Hepatocyte (in vitro differentiated cells): Measurements from ENCODE around the gene UCP3. TPM values are rescaled to one million over a fixed set of nuclear protein-coding genes. Genes with fewer than 3 reads are reported as not detected.

Experiments used
- DNase-seq: peaks from one replicate; pipeline ENCODE4 v3.0.0-alpha.2; 2016; ENCODE audit warnings: low spot score
- H2AFZ ChIP-seq: fragments of 200-600 bp; sonication (generic); 2 replicates; pipeline ENCODE4 v1.6.0; 2016; ENCODE audit warnings: antibody characterized with exemption, mild to moderate bottlenecking
- H3K27ac ChIP-seq: fragments of 200-600 bp; sonication (generic); 2 replicates; pipeline ENCODE4 v1.5.1; 2016; ENCODE audit warnings: mild to moderate bottlenecking
- H3K27me3 ChIP-seq: fragments of 200-600 bp; sonication (generic); 2 replicates; pipeline ENCODE4 v1.6.1; 2016
- H3K36me3 ChIP-seq: fragments of 200-600 bp; sonication (generic); replicated peaks from 2 replicates; pipeline ENCODE4 v1.5.1; 2016; ENCODE audit warnings: low read depth; ENCODE audit not compliant: insufficient read depth
- H3K4me1 ChIP-seq: fragments of 200-600 bp; sonication (generic); 2 replicates; pipeline ENCODE4 v1.5.1; 2016; ENCODE audit warnings: mild to moderate bottlenecking, moderate library complexity; ENCODE audit not compliant: insufficient read depth
- H3K4me2 ChIP-seq: fragments of 200-600 bp; sonication (generic); 2 replicates; pipeline ENCODE4 v1.6.0; 2016
- H3K4me3 ChIP-seq: fragments of 200-600 bp; sonication (generic); 2 replicates; pipeline ENCODE4 v1.5.1; 2016; ENCODE audit warnings: mild to moderate bottlenecking
- H3K79me2 ChIP-seq: fragments of 200-600 bp; sonication (generic); 2 replicates; pipeline ENCODE4 v1.6.0; 2017; ENCODE audit warnings: mild to moderate bottlenecking
- H3K9me2 ChIP-seq: fragments of 200-600 bp; sonication (generic); replicated peaks from 2 replicates; pipeline ENCODE4 v1.6.0; 2017; ENCODE audit warnings: mild to moderate bottlenecking; ENCODE audit not compliant: insufficient read depth
- H3K9me3 ChIP-seq: fragments of 200-600 bp; sonication (generic); 2 replicates; pipeline ENCODE4 v1.5.1; 2016; ENCODE audit warnings: low read depth, mild to moderate bottlenecking
- H4K20me1 ChIP-seq: fragments of 200-600 bp; sonication (generic); 2 replicates; pipeline ENCODE4 v1.6.0; 2016; ENCODE audit warnings: mild to moderate bottlenecking; ENCODE audit not compliant: insufficient read depth, poor library complexity, severe bottlenecking
- EZH2 ChIP-seq: fragments of 200-600 bp; sonication (generic); IDR thresholded peaks from 2 replicates; pipeline ENCODE4 v1.6.1; 2016; ENCODE audit warnings: antibody characterized with exemption, mild to moderate bottlenecking, borderline replicate concordance
- EZH2phosphoT487 ChIP-seq: fragments of 200-600 bp; sonication (generic); IDR thresholded peaks from one replicate; pipeline ENCODE4 v1.6.1; 2018; ENCODE audit warnings: antibody characterized with exemption, mild to moderate bottlenecking, low read depth, moderate library complexity; ENCODE audit not compliant: unreplicated experiment, severe bottlenecking
- WGBS: methylation state at CpG from one replicate; pipeline ENCODE4 v1.1.6; 2016; ENCODE audit warnings: low lambda C conversion rate; ENCODE audit errors: missing lambda C conversion rate; 5-methylcytosine and 5-hydroxymethylcytosine counted together
- polyA plus RNA-seq: library from polyadenylated mRNA; unstranded; fragments of >200 nt; fragmentation: Nextera tagmentation; extraction: Ambion mirVana; gene quantifications from 2 replicates; pipeline ENCODE4 v1.2.1, GENCODE V29; 2016
- total RNA-seq: library from RNA; depleted of rRNA; stranded (reverse); fragments of >200 nt; gene quantifications from 2 replicates; pipeline ENCODE4 v1.2.3, GENCODE V29; 2014
- TF ChIP-seq, protein P1 (sequence below): fragments of 200-600 bp; sonication (generic); IDR thresholded peaks from 2 replicates; pipeline ENCODE4 v1.5.1; 2016; ENCODE audit warnings: antibody characterized with exemption, mild to moderate bottlenecking; ENCODE audit not compliant: poor library complexity

Gene UCP3
- total and polyA plus RNA-seq, 2 experiments from 2014 or later: 0.80 TPM; not detected in 1

DNA sequence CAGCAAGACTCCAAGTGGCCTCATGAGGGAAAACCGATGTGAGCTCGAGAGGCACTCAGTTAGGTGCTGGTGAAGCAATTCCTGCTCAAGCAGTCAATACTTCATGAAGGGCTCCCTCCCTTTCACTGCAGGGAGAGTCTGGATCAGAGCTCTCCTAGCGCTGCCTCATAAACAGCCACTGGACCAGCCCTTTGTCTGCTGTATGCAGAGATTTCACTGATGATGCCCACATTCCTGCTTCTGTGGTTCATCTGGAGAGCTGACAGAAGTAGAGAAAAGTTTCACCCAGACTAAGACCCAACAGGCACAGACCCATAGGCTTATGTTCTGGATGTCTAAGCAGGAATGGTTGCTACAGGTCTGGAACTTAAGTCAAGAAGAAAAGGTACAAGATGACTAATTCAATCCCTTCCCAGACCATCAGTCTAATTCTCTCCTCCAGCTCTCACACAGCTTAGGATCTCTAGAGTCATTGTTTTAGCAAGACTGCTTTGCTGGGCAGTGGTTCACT, 30.3 kb downstream of the UCP3 start:
- H3K9me2 ChIP-seq: no peaks in the 10 kb centered on the region
- H4K20me1 ChIP-seq: no peaks in the 10 kb centered on the region
- DNase-seq: no peak
- no peak overlapping the region for H3K4me3 ChIP-seq
- H3K27ac ChIP-seq: no peak overlapping the region
- no peaks in the 10 kb centered on the region for H3K27me3 ChIP-seq
- H3K9me3 ChIP-seq: no peaks in the 10 kb centered on the region
- peaks cover 4% of the 10 kb centered on the region for H3K4me1 ChIP-seq
- H3K4me2 ChIP-seq: no peak overlapping the region
- no peaks in the 10 kb centered on the region for H3K79me2 ChIP-seq
- TF ChIP-seq EZH2phosphoT487 (no peak), EZH2 (no peak)
- TF ChIP-seq, protein P1, sequence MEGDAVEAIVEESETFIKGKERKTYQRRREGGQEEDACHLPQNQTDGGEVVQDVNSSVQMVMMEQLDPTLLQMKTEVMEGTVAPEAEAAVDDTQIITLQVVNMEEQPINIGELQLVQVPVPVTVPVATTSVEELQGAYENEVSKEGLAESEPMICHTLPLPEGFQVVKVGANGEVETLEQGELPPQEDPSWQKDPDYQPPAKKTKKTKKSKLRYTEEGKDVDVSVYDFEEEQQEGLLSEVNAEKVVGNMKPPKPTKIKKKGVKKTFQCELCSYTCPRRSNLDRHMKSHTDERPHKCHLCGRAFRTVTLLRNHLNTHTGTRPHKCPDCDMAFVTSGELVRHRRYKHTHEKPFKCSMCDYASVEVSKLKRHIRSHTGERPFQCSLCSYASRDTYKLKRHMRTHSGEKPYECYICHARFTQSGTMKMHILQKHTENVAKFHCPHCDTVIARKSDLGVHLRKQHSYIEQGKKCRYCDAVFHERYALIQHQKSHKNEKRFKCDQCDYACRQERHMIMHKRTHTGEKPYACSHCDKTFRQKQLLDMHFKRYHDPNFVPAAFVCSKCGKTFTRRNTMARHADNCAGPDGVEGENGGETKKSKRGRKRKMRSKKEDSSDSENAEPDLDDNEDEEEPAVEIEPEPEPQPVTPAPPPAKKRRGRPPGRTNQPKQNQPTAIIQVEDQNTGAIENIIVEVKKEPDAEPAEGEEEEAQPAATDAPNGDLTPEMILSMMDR: no peak
- no peaks in the 10 kb centered on the region for H3K36me3 ChIP-seq
- WGBS: 93% methylated on average over 3 of the region's 3 CpGs
- no peak overlapping the region for H2AFZ ChIP-seq

DNA sequence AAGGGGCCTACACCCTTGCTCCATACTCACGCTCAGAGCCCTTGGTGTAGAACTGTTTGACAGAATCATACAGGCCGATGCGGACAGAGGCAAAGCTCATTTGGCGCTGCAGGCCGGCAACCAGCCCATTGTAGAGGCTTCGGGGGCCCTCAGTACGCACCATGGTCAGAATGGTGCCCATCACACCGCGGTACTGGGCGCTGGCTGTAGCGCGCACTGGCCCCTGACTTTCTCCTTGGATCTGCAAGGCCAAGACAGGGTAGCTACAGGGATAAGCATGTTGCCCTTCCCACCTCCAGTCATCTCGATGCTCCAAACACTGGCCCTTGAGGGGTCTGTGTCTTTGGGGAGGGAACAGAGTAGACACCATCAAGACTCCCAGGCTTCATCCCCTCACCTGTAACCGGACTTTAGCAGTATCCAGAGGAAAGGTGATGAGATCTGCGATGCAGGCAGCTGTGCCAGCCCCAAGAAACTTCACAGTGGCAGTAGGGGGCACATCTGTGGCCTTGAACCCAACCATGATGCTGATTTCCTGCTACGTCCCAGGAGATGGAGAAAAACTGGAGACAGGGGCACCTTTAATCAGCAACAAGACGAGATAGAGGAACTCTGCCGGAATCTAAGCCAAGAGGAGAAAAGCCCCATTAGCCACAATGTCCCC, 30.9 kb downstream of the UCP3 start:
- Histone ChIP-seq H3K4me3 (no peak overlapping the region), H3K79me2 (no peaks in the 10 kb centered on the region)

DNA sequence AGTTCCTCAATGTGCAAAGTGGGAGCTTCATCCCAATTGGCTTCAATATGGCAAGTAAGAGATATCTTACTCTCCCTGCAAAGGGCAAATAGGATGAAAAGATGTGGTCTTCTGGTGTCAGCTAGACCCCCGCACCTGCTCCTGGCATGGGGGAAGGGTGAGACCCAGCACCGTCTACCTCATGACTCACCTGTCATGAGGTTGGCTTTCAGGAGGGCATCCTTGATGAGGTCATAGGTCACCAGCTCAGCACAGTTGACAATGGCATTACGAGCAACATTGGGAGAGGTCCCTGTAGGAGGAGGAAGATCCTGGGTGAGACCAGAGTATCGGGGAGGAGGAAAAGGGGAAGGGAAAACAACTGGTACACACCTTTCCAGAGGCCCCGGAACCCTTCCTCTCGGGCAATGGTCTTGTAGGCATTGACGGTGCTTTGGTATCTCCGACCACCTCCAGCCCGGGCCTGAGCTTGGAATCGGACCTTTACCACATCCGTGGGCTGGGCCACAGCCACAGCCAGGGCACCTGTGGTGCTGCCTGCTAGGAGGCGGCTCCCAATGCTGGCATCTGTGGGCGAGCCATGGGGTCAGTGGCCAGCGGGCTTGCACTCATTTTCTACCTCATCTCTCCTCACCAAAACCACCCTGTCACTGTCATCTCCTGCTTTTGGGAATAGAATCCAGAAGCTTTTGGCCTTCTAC, 32.3 kb downstream of the UCP3 start:
- Histone ChIP-seq H3K27me3 (no peaks in the 10 kb centered on the region), H3K9me3 (no peaks in the 10 kb centered on the region), H4K20me1 (no peaks in the 10 kb centered on the region), H3K9me2 (no peaks in the 10 kb centered on the region), H3K4me3 (no peak overlapping the region), H3K4me1 (no peaks in the 10 kb centered on the region), H3K79me2 (no peaks in the 10 kb centered on the region), H3K36me3 (no peaks in the 10 kb centered on the region), H3K4me2 (no peak overlapping the region), H2AFZ (no peak overlapping the region), H3K27ac (no peak overlapping the region)
- TF ChIP-seq EZH2 (no peak), EZH2phosphoT487 (no peak)
- TF ChIP-seq, protein P1: no peak
- DNase-seq: no peak
- WGBS: 94% methylated on average over 14 of the region's 14 CpGs

More for the DNA sequence above, 30.9 kb downstream of the UCP3 start:
- Histone ChIP-seq H2AFZ (no peak overlapping the region), H3K9me2 (no peaks in the 10 kb centered on the region), H3K36me3 (no peaks in the 10 kb centered on the region), H3K27me3 (no peaks in the 10 kb centered on the region), H3K27ac (no peak overlapping the region), H3K9me3 (no peaks in the 10 kb centered on the region), H3K4me1 (no peaks in the 10 kb centered on the region), H4K20me1 (no peaks in the 10 kb centered on the region), H3K4me2 (no peak overlapping the region)
- WGBS: 99% methylated on average over 18 of the region's 18 CpGs
- TF ChIP-seq EZH2 (no peak), EZH2phosphoT487 (no peak)
- TF ChIP-seq, protein P1: no peak
- no peak for DNase-seq
